ENCODE data around the gene LRRC8D. TPM values are rescaled to one million over a fixed set of nuclear protein-coding genes. Genes with fewer than 3 reads are reported as not detected.

The LRRC8D gene
- total and polyA plus RNA-seq, 9 of the 15 experiments (the other 6 are each of a cell fraction or from before 2014, with no cell fraction given), result 3.4 to 53.9 (median 15.9) TPM

DNA sequence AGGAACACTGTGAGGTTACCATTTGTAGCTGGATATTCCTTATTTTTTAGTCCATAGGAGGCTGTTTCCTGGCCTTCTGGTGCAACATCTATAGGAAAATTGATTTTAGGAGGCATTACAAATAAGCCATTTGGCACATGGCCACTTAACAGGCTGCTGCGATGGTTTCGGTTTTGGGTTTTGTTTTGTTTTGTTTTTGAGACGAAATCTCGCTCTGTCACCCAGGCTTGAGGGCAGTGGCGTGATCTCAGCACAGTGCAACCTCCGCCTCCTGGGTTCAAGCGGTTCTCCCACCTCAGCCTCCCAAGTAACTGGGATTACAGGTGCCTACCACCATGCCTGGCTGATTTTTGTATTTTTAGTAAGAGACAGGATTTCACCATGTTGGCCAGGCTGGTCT is 20.1 kb upstream of the LRRC8D start:
- DNase-seq (ENCODE audit: extremely low read depth in 1 of 4, low spot score in 3 of 4), result no peak
- no peak for TF ChIP-seq KLF1 (tag; IDR thresholded peaks at IDR 0.05)
- TF ChIP-seq ZNF551 (CRISPR knock-in tag; IDR thresholded peaks at IDR 0.05), result no peak
- no peak for TF ChIP-seq ZC3H8 (IDR thresholded peaks at IDR 0.05)
- TF ChIP-seq DACH1 (IDR thresholded peaks at IDR 0.05; ENCODE audit: partially characterized antibody), result no peak
- TF ChIP-seq, protein P1, sequence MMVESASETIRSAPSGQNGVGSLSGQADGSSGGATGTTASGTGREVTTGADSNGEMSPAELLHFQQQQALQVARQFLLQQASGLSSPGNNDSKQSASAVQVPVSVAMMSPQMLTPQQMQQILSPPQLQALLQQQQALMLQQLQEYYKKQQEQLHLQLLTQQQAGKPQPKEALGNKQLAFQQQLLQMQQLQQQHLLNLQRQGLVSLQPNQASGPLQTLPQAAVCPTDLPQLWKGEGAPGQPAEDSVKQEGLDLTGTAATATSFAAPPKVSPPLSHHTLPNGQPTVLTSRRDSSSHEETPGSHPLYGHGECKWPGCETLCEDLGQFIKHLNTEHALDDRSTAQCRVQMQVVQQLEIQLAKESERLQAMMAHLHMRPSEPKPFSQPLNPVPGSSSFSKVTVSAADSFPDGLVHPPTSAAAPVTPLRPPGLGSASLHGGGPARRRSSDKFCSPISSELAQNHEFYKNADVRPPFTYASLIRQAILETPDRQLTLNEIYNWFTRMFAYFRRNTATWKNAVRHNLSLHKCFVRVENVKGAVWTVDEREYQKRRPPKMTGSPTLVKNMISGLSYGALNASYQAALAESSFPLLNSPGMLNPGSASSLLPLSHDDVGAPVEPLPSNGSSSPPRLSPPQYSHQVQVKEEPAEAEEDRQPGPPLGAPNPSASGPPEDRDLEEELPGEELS (CRISPR knock-in tag; IDR thresholded peaks at IDR 0.05; ENCODE audit: borderline replicate concordance), result no peak
- no peak for TF ChIP-seq KLF16 (IDR thresholded peaks at IDR 0.05)
- TF ChIP-seq RBM14 (IDR thresholded peaks at IDR 0.05; ENCODE audit: borderline replicate concordance, insufficient read depth, low read depth, low read length), result no peak
- TF ChIP-seq, protein P2, sequence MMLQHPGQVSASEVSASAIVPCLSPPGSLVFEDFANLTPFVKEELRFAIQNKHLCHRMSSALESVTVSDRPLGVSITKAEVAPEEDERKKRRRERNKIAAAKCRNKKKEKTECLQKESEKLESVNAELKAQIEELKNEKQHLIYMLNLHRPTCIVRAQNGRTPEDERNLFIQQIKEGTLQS (IDR thresholded peaks at IDR 0.05), result no peak
- TF ChIP-seq, protein P2 (CRISPR knock-in tag; conservative IDR thresholded peaks at IDR 0.05), result no peak
- no peak for TF ChIP-seq HEY1 (CRISPR knock-in tag; IDR thresholded peaks at IDR 0.05; ENCODE audit: borderline replicate concordance)
- TF ChIP-seq, protein P3, sequence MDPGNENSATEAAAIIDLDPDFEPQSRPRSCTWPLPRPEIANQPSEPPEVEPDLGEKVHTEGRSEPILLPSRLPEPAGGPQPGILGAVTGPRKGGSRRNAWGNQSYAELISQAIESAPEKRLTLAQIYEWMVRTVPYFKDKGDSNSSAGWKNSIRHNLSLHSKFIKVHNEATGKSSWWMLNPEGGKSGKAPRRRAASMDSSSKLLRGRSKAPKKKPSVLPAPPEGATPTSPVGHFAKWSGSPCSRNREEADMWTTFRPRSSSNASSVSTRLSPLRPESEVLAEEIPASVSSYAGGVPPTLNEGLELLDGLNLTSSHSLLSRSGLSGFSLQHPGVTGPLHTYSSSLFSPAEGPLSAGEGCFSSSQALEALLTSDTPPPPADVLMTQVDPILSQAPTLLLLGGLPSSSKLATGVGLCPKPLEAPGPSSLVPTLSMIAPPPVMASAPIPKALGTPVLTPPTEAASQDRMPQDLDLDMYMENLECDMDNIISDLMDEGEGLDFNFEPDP (CRISPR knock-in tag; IDR thresholded peaks at IDR 0.05), result no peak
- TF ChIP-seq, protein P4, sequence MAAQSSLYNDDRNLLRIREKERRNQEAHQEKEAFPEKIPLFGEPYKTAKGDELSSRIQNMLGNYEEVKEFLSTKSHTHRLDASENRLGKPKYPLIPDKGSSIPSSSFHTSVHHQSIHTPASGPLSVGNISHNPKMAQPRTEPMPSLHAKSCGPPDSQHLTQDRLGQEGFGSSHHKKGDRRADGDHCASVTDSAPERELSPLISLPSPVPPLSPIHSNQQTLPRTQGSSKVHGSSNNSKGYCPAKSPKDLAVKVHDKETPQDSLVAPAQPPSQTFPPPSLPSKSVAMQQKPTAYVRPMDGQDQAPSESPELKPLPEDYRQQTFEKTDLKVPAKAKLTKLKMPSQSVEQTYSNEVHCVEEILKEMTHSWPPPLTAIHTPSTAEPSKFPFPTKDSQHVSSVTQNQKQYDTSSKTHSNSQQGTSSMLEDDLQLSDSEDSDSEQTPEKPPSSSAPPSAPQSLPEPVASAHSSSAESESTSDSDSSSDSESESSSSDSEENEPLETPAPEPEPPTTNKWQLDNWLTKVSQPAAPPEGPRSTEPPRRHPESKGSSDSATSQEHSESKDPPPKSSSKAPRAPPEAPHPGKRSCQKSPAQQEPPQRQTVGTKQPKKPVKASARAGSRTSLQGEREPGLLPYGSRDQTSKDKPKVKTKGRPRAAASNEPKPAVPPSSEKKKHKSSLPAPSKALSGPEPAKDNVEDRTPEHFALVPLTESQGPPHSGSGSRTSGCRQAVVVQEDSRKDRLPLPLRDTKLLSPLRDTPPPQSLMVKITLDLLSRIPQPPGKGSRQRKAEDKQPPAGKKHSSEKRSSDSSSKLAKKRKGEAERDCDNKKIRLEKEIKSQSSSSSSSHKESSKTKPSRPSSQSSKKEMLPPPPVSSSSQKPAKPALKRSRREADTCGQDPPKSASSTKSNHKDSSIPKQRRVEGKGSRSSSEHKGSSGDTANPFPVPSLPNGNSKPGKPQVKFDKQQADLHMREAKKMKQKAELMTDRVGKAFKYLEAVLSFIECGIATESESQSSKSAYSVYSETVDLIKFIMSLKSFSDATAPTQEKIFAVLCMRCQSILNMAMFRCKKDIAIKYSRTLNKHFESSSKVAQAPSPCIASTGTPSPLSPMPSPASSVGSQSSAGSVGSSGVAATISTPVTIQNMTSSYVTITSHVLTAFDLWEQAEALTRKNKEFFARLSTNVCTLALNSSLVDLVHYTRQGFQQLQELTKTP (IDR thresholded peaks at IDR 0.05; ENCODE audit: low read depth in 1 of 2, partially characterized antibody in 2 of 2), result no peak
- no peak for TF ChIP-seq TBP (optimal IDR thresholded peaks at IDR 0.05; ENCODE audit: low read depth, low read length)
- TF ChIP-seq, protein P5, sequence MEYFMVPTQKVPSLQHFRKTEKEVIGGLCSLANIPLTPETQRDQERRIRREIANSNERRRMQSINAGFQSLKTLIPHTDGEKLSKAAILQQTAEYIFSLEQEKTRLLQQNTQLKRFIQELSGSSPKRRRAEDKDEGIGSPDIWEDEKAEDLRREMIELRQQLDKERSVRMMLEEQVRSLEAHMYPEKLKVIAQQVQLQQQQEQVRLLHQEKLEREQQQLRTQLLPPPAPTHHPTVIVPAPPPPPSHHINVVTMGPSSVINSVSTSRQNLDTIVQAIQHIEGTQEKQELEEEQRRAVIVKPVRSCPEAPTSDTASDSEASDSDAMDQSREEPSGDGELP (CRISPR knock-in tag; IDR thresholded peaks at IDR 0.05; ENCODE audit: borderline replicate concordance), result no peak

More for the DNA sequence above, 20.1 kb upstream of the LRRC8D start:
- ChIA-PET CTCF (ENCODE audit: low intra/inter-chr PET ratio) (no interaction called here), POLR2A (interaction anchor here (1.1 kb wide), 1 partner anchor 21 kb away, joined by 3 read pairs; no protein-coding TSS in a partner anchor)
- no peaks in the 10 kb centered on the region for H4K20me1 ChIP-seq (replicated peaks; ENCODE audit: control insufficient read depth, insufficient read depth, low read length)
- H3K4me1 ChIP-seq (replicated peaks in 1 of 2; ENCODE audit: control insufficient read depth in 2 of 2, insufficient read depth in 2 of 2, low read length in 2 of 2), result peaks cover 0 to 16% of the 10 kb centered on the region in 2 experiments; a peak in 3 of 5 replicates
- H3K4me3 ChIP-seq, result no peak overlapping the region
- no peaks in the 10 kb centered on the region for H3K36me3 ChIP-seq (ENCODE audit: control insufficient read depth, insufficient read depth, low read length)
- intact Hi-C loops (cut with micrococcal nuclease), result no loop called here
- no peaks in the 10 kb centered on the region for H3K79me2 ChIP-seq (ENCODE audit: control insufficient read depth, insufficient read depth, low read length)
- 66% methylated on average over 7 of the region's 7 CpGs for WGBS (ENCODE audit: insufficient coverage, low coverage, missing lambda C conversion rate)
- H3K9ac ChIP-seq (ENCODE audit: insufficient read depth in 1 of 2, low read depth in 2 of 2, low read length in 2 of 2), result no peak overlapping the region
- no peaks in the 10 kb centered on the region for H3K9me1 ChIP-seq (ENCODE audit: control insufficient read depth, insufficient read depth, low read length)
- no peak overlapping the region for H3K4me2 ChIP-seq (ENCODE audit: insufficient read depth, low read length)
- H2AFZ ChIP-seq (ENCODE audit: low read depth, low read length), result no peak overlapping the region
- no TSS peak for BruUV-seq (replicated peaks)
- no peak overlapping the region for H3K27ac ChIP-seq (ENCODE audit: extremely low read depth, low read depth, low read length)
- no peaks in the 10 kb centered on the region for H3K27me3 ChIP-seq (ENCODE audit: control insufficient read depth in 2 of 2, insufficient read depth in 2 of 2, low read length in 2 of 2)
- FAIRE-seq (no peak), ATAC-seq (no peak)
- in situ Hi-C loops (cut with MboI), result no loop called here
- H3K9me3 ChIP-seq (replicated peaks; ENCODE audit: control insufficient read depth, insufficient read depth, low read depth, low read length), result no peaks in the 10 kb centered on the region
